Measurements from ENCODE around the gene ADARB2.
A peak's percentile ranks its signal among the peaks of the same experiment; 100 is the strongest.

ADARB2 gene

GRCh38 chr10:1360558-1361164 lies 376.7 kb downstream of the ADARB2 start:
- Histone ChIP-seq H3K9me3 (ENCODE audit: control insufficient read depth, insufficient read depth, low read depth, low read length) (no peaks in the 10 kb centered on the region), H3K36me3 (ENCODE audit: control insufficient read depth in 2 of 2, insufficient read depth in 1 of 2, low read length in 2 of 2) (no peaks in the 10 kb centered on the region), H3K4me1 (ENCODE audit: control insufficient read depth, insufficient read depth, low read length) (no peaks in the 10 kb centered on the region), H3K27ac (ENCODE audit: extremely low read depth, low read depth, low read length) (no peak overlapping the region), H3K4me3 (ENCODE audit: low read depth, low read length) (no peak overlapping the region)
- POLR2A ChIA-PET = interaction anchor here (0.6 kb wide), 1 partner anchor 109 kb away, joined by 3 read pairs; no protein-coding TSS in a partner anchor
- CTCF ChIA-PET = interaction anchor here (0.5 to 1.7 kb wide), 3 partner anchors 8 to 1195 kb away, joined by 3 to 11 read pairs (median 3); no protein-coding TSS in a partner anchor
- no peak for TF ChIP-seq ZNF561 (tag by site-specific recombination; IDR thresholded peaks at IDR 0.05; ENCODE audit: borderline replicate concordance)
- TF ChIP-seq ZNF169 (tag by site-specific recombination; IDR thresholded peaks at IDR 0.05) = no peak
- TF ChIP-seq ZNF596 (tag by site-specific recombination; IDR thresholded peaks at IDR 0.05) = no peak
- no peak for TF ChIP-seq YY1 (tag by site-specific recombination; IDR thresholded peaks at IDR 0.05)
- no peak for TF ChIP-seq HOXA7 (CRISPR knock-in tag; IDR thresholded peaks at IDR 0.05; ENCODE audit: borderline replicate concordance)
- TF ChIP-seq ZBTB7A (tag by site-specific recombination; IDR thresholded peaks at IDR 0.05; ENCODE audit: low read depth) = no peak
- no peak for TF ChIP-seq ZNF24 (tag by site-specific recombination; IDR thresholded peaks at IDR 0.05)
- no peak for TF ChIP-seq ZNF184 (tag by site-specific recombination; IDR thresholded peaks at IDR 0.05)
- TF ChIP-seq, protein P1, sequence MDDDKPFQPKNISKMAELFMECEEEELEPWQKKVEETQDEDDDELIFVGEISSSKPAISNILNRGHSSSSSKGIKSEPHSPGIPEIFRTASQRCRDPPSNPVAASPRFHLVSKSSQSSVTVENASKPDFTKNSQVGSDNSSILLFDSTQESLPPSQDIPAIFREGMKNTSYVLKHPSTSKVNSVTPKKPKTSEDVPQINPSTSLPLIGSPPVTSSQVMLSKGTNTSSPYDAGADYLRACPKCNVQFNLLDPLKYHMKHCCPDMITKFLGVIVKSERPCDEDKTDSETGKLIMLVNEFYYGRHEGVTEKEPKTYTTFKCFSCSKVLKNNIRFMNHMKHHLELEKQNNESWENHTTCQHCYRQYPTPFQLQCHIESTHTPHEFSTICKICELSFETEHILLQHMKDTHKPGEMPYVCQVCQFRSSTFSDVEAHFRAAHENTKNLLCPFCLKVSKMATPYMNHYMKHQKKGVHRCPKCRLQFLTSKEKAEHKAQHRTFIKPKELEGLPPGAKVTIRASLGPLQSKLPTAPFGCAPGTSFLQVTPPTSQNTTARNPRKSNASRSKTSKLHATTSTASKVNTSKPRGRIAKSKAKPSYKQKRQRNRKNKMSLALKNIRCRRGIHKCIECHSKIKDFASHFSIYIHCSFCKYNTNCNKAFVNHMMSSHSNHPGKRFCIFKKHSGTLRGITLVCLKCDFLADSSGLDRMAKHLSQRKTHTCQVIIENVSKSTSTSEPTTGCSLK (tag by site-specific recombination; IDR thresholded peaks at IDR 0.05) = no peak
- TF ChIP-seq, protein P2, sequence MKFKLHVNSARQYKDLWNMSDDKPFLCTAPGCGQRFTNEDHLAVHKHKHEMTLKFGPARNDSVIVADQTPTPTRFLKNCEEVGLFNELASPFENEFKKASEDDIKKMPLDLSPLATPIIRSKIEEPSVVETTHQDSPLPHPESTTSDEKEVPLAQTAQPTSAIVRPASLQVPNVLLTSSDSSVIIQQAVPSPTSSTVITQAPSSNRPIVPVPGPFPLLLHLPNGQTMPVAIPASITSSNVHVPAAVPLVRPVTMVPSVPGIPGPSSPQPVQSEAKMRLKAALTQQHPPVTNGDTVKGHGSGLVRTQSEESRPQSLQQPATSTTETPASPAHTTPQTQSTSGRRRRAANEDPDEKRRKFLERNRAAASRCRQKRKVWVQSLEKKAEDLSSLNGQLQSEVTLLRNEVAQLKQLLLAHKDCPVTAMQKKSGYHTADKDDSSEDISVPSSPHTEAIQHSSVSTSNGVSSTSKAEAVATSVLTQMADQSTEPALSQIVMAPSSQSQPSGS (tag by site-specific recombination; IDR thresholded peaks at IDR 0.05; ENCODE audit: low read depth) = no peak
- no peak for TF ChIP-seq ZNF133 (tag by site-specific recombination; IDR thresholded peaks at IDR 0.05)
- TF ChIP-seq, protein P3, sequence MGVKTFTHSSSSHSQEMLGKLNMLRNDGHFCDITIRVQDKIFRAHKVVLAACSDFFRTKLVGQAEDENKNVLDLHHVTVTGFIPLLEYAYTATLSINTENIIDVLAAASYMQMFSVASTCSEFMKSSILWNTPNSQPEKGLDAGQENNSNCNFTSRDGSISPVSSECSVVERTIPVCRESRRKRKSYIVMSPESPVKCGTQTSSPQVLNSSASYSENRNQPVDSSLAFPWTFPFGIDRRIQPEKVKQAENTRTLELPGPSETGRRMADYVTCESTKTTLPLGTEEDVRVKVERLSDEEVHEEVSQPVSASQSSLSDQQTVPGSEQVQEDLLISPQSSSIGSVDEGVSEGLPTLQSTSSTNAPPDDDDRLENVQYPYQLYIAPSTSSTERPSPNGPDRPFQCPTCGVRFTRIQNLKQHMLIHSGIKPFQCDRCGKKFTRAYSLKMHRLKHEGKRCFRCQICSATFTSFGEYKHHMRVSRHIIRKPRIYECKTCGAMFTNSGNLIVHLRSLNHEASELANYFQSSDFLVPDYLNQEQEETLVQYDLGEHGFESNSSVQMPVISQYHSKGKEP (tag by site-specific recombination; IDR thresholded peaks at IDR 0.05) = no peak
- TF ChIP-seq, protein P4, sequence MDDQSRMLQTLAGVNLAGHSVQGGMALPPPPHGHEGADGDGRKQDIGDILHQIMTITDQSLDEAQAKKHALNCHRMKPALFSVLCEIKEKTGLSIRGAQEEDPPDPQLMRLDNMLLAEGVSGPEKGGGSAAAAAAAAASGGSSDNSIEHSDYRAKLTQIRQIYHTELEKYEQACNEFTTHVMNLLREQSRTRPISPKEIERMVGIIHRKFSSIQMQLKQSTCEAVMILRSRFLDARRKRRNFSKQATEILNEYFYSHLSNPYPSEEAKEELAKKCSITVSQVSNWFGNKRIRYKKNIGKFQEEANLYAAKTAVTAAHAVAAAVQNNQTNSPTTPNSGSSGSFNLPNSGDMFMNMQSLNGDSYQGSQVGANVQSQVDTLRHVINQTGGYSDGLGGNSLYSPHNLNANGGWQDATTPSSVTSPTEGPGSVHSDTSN (CRISPR knock-in tag; IDR thresholded peaks at IDR 0.05) = no peak
- no peak for TF ChIP-seq ZNF175 (tag by site-specific recombination; IDR thresholded peaks at IDR 0.05)
- no peak for TF ChIP-seq ZNF501 (tag by site-specific recombination; IDR thresholded peaks at IDR 0.05)
- no peak for TF ChIP-seq ZNF391 (tag by site-specific recombination; IDR thresholded peaks at IDR 0.05; ENCODE audit: borderline replicate concordance, low read depth)

- POLR2A ChIA-PET = no interaction called here
- no peaks in the 10 kb centered on the region for H3K9me3 ChIP-seq (ENCODE audit: control insufficient read depth, insufficient read depth, low read depth, low read length)
- no peak for TF ChIP-seq PRDM1 (tag by site-specific recombination; IDR thresholded peaks at IDR 0.05)
- TF ChIP-seq, protein P5, sequence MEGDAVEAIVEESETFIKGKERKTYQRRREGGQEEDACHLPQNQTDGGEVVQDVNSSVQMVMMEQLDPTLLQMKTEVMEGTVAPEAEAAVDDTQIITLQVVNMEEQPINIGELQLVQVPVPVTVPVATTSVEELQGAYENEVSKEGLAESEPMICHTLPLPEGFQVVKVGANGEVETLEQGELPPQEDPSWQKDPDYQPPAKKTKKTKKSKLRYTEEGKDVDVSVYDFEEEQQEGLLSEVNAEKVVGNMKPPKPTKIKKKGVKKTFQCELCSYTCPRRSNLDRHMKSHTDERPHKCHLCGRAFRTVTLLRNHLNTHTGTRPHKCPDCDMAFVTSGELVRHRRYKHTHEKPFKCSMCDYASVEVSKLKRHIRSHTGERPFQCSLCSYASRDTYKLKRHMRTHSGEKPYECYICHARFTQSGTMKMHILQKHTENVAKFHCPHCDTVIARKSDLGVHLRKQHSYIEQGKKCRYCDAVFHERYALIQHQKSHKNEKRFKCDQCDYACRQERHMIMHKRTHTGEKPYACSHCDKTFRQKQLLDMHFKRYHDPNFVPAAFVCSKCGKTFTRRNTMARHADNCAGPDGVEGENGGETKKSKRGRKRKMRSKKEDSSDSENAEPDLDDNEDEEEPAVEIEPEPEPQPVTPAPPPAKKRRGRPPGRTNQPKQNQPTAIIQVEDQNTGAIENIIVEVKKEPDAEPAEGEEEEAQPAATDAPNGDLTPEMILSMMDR (tag by site-specific recombination; IDR thresholded peaks at IDR 0.05) = 0 out of 2 replicates have a peak, but pooled peaks have one; percentile 10
- H3K27ac ChIP-seq (ENCODE audit: extremely low read depth, low read depth, low read length) = no peak overlapping the region
- no peak overlapping the region for H3K4me3 ChIP-seq (ENCODE audit: low read depth, low read length)
- CTCF ChIA-PET = interaction anchor here (0.5 to 1.7 kb wide), 5 partner anchors 9 to 1282 kb away, joined by 3 to 11 read pairs (median 3); no protein-coding TSS in a partner anchor
- H3K4me1 ChIP-seq (ENCODE audit: control insufficient read depth, insufficient read depth, low read length) = no peaks in the 10 kb centered on the region
- no peaks in the 10 kb centered on the region for H3K36me3 ChIP-seq (ENCODE audit: control insufficient read depth in 2 of 2, insufficient read depth in 1 of 2, low read length in 2 of 2)
Observed at GRCh38 chr10:1360011-1360557, 377.2 kb downstream of the ADARB2 start.
